ENCODE measurements around the gene BLTP1.

DNA sequence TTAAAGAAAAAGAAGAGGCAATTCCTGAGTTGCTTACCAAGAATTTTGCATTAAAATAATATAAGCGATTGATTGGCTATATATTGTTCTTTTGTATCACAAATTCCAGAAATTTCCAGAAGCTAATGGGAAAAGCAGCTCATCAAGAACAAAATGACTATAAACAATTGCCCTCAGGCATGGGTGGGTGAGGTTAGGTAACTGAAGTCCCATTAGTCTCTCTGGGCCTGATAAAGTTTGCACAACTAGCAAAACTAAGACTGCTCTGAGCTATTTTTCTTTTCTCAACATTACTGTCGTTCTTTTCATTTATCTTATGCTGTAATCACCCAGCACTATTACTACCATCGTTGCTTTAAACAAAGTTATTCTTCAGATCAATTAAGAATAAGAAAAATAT, 19.2 kb upstream of the BLTP1 start:
- TF ChIP-seq, protein P1, sequence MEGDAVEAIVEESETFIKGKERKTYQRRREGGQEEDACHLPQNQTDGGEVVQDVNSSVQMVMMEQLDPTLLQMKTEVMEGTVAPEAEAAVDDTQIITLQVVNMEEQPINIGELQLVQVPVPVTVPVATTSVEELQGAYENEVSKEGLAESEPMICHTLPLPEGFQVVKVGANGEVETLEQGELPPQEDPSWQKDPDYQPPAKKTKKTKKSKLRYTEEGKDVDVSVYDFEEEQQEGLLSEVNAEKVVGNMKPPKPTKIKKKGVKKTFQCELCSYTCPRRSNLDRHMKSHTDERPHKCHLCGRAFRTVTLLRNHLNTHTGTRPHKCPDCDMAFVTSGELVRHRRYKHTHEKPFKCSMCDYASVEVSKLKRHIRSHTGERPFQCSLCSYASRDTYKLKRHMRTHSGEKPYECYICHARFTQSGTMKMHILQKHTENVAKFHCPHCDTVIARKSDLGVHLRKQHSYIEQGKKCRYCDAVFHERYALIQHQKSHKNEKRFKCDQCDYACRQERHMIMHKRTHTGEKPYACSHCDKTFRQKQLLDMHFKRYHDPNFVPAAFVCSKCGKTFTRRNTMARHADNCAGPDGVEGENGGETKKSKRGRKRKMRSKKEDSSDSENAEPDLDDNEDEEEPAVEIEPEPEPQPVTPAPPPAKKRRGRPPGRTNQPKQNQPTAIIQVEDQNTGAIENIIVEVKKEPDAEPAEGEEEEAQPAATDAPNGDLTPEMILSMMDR (conservative IDR thresholded peaks at IDR 0.05; ENCODE audit: low read depth in 2 of 2): no peak
- TF ChIP-seq POLR2AphosphoS5 (IDR thresholded peaks at IDR 0.05; ENCODE audit: low read depth): no peak
- no peak for TF ChIP-seq EZH2 (IDR thresholded peaks at IDR 0.05; ENCODE audit: low read depth, unreplicated experiment)
- TF ChIP-seq ZNF114 (CRISPR knock-in tag; IDR thresholded peaks at IDR 0.05): no peak
- TF ChIP-seq EZH2phosphoT487 (IDR thresholded peaks at IDR 0.05; ENCODE audit: unreplicated experiment): no peak
- TF ChIP-seq NANOG (IDR thresholded peaks at IDR 0.05; ENCODE audit: borderline replicate concordance): no peak
- TF ChIP-seq CREB1 (CRISPR knock-in tag; IDR thresholded peaks at IDR 0.05; ENCODE audit: low read depth): no peak
- no peak for TF ChIP-seq JUNB (IDR thresholded peaks at IDR 0.05; ENCODE audit: unreplicated experiment)
- no peak for TF ChIP-seq ZNF331 (CRISPR knock-in tag; IDR thresholded peaks at IDR 0.05; ENCODE audit: low read depth)
- TF ChIP-seq, protein P2, sequence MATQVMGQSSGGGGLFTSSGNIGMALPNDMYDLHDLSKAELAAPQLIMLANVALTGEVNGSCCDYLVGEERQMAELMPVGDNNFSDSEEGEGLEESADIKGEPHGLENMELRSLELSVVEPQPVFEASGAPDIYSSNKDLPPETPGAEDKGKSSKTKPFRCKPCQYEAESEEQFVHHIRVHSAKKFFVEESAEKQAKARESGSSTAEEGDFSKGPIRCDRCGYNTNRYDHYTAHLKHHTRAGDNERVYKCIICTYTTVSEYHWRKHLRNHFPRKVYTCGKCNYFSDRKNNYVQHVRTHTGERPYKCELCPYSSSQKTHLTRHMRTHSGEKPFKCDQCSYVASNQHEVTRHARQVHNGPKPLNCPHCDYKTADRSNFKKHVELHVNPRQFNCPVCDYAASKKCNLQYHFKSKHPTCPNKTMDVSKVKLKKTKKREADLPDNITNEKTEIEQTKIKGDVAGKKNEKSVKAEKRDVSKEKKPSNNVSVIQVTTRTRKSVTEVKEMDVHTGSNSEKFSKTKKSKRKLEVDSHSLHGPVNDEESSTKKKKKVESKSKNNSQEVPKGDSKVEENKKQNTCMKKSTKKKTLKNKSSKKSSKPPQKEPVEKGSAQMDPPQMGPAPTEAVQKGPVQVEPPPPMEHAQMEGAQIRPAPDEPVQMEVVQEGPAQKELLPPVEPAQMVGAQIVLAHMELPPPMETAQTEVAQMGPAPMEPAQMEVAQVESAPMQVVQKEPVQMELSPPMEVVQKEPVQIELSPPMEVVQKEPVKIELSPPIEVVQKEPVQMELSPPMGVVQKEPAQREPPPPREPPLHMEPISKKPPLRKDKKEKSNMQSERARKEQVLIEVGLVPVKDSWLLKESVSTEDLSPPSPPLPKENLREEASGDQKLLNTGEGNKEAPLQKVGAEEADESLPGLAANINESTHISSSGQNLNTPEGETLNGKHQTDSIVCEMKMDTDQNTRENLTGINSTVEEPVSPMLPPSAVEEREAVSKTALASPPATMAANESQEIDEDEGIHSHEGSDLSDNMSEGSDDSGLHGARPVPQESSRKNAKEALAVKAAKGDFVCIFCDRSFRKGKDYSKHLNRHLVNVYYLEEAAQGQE (IDR thresholded peaks at IDR 0.05; ENCODE audit: unreplicated experiment): no peak
- no peak for TF ChIP-seq STAT1 (IDR thresholded peaks at IDR 0.05; ENCODE audit: unreplicated experiment)
- TF ChIP-seq, protein P3, sequence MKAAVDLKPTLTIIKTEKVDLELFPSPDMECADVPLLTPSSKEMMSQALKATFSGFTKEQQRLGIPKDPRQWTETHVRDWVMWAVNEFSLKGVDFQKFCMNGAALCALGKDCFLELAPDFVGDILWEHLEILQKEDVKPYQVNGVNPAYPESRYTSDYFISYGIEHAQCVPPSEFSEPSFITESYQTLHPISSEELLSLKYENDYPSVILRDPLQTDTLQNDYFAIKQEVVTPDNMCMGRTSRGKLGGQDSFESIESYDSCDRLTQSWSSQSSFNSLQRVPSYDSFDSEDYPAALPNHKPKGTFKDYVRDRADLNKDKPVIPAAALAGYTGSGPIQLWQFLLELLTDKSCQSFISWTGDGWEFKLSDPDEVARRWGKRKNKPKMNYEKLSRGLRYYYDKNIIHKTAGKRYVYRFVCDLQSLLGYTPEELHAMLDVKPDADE (IDR thresholded peaks at IDR 0.05): no peak
- TF ChIP-seq, protein P4, sequence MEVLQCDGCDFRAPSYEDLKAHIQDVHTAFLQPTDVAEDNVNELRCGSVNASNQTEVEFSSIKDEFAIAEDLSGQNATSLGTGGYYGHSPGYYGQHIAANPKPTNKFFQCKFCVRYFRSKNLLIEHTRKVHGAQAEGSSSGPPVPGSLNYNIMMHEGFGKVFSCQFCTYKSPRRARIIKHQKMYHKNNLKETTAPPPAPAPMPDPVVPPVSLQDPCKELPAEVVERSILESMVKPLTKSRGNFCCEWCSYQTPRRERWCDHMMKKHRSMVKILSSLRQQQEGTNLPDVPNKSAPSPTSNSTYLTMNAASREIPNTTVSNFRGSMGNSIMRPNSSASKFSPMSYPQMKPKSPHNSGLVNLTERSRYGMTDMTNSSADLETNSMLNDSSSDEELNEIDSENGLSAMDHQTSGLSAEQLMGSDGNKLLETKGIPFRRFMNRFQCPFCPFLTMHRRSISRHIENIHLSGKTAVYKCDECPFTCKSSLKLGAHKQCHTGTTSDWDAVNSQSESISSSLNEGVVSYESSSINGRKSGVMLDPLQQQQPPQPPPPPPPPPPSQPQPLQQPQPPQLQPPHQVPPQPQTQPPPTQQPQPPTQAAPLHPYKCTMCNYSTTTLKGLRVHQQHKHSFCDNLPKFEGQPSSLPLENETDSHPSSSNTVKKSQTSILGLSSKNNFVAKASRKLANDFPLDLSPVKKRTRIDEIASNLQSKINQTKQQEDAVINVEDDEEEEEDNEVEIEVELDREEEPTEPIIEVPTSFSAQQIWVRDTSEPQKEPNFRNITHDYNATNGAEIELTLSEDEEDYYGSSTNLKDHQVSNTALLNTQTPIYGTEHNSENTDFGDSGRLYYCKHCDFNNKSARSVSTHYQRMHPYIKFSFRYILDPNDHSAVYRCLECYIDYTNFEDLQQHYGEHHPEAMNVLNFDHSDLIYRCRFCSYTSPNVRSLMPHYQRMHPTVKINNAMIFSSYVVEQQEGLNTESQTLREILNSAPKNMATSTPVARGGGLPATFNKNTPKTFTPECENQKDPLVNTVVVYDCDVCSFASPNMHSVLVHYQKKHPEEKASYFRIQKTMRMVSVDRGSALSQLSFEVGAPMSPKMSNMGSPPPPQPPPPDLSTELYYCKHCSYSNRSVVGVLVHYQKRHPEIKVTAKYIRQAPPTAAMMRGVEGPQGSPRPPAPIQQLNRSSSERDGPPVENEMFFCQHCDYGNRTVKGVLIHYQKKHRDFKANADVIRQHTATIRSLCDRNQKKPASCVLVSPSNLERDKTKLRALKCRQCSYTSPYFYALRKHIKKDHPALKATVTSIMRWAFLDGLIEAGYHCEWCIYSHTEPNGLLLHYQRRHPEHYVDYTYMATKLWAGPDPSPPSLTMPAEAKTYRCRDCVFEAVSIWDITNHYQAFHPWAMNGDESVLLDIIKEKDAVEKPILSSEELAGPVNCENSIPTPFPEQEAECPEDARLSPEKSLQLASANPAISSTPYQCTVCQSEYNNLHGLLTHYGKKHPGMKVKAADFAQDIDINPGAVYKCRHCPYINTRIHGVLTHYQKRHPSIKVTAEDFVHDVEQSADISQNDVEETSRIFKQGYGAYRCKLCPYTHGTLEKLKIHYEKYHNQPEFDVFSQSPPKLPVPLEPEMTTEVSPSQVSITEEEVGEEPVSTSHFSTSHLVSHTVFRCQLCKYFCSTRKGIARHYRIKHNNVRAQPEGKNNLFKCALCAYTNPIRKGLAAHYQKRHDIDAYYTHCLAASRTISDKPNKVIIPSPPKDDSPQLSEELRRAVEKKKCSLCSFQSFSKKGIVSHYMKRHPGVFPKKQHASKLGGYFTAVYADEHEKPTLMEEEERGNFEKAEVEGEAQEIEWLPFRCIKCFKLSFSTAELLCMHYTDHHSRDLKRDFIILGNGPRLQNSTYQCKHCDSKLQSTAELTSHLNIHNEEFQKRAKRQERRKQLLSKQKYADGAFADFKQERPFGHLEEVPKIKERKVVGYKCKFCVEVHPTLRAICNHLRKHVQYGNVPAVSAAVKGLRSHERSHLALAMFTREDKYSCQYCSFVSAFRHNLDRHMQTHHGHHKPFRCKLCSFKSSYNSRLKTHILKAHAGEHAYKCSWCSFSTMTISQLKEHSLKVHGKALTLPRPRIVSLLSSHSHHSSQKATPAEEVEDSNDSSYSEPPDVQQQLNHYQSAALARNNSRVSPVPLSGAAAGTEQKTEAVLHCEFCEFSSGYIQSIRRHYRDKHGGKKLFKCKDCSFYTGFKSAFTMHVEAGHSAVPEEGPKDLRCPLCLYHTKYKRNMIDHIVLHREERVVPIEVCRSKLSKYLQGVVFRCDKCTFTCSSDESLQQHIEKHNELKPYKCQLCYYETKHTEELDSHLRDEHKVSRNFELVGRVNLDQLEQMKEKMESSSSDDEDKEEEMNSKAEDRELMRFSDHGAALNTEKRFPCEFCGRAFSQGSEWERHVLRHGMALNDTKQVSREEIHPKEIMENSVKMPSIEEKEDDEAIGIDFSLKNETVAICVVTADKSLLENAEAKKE (CRISPR knock-in tag; IDR thresholded peaks at IDR 0.05): no peak
